ENCODE measurements around the gene FNDC3B.
A peak's percentile ranks its signal among the peaks of the same experiment; 100 is the strongest.

The FNDC3B gene

GRCh38 chr3:172151651-172152649 lies 112.6 kb downstream of the FNDC3B start:
- DNase-seq (ENCODE audit: low spot score) = no peak

- DNase-seq (ENCODE audit: low spot score) = no peak
Observed at GRCh38 chr3:172152874-172153273, 113.5 kb downstream of the FNDC3B start.

GRCh38 chr3:172153335-172153861 lies 114.0 kb downstream of the FNDC3B start:
- DNase-seq (ENCODE audit: low spot score) = peak; percentile 67

GRCh38 chr3:172154768-172155664 lies 115.6 kb downstream of the FNDC3B start:
- no peak for DNase-seq (ENCODE audit: low spot score)

- DNase-seq (ENCODE audit: low spot score) = peak; percentile 57
Observed at GRCh38 chr3:172155897-172156585, 116.7 kb downstream of the FNDC3B start.

- DNase-seq (ENCODE audit: low spot score) = no peak
Observed at GRCh38 chr3:172156586-172156955, 117.2 kb downstream of the FNDC3B start.

- DNase-seq (ENCODE audit: low spot score) = no peak
Observed at GRCh38 chr3:172157564-172158258, 118.3 kb downstream of the FNDC3B start.

- DNase-seq (ENCODE audit: low spot score) = no peak
Observed at GRCh38 chr3:172158741-172159140, 119.4 kb downstream of the FNDC3B start.

GRCh38 chr3:172159376-172159775 lies 120.0 kb downstream of the FNDC3B start:
- no peak for DNase-seq (ENCODE audit: low spot score)

GRCh38 chr3:172159962-172160538 lies 120.7 kb downstream of the FNDC3B start:
- DNase-seq (ENCODE audit: low spot score) = no peak

- no peak for DNase-seq (ENCODE audit: low spot score)
Observed at GRCh38 chr3:172161133-172161789, 121.9 kb downstream of the FNDC3B start.

GRCh38 chr3:172161959-172162358 lies 122.6 kb downstream of the FNDC3B start:
- DNase-seq (ENCODE audit: low spot score) = no peak

GRCh38 chr3:172163320-172163719 lies 123.9 kb downstream of the FNDC3B start:
- no peak for DNase-seq (ENCODE audit: low spot score)

GRCh38 chr3:172164620-172165362 lies 125.4 kb downstream of the FNDC3B start:
- DNase-seq (ENCODE audit: low spot score) = no peak

GRCh38 chr3:172166261-172166660 lies 126.9 kb downstream of the FNDC3B start:
- no peak for DNase-seq (ENCODE audit: low spot score)

GRCh38 chr3:172166890-172167289 lies 127.5 kb downstream of the FNDC3B start:
- no peak for DNase-seq (ENCODE audit: low spot score)

GRCh38 chr3:172167892-172168648 lies 128.7 kb downstream of the FNDC3B start:
- no peak for DNase-seq (ENCODE audit: low spot score)

GRCh38 chr3:172170073-172170709 lies 130.8 kb downstream of the FNDC3B start:
- no peak for DNase-seq (ENCODE audit: low spot score)

Data from cerebellar cortex (tissue), 1 donor.